BLaER1 treated with 17β-estradiol and CSF1 and Interleukin-3, amounts not matched to agents 10 nM and 100 nM (cell line): ENCODE data around the gene GTSF1L.

Experiments used
- H3K27ac ChIP-seq, 11 experiments: shearing (Covaris generic); formaldehyde crosslinking; 2 replicates each; pipeline ENCODE4 v1.8.1; 2022
- H3K27me3 ChIP-seq, 11 experiments: shearing (Covaris generic); formaldehyde crosslinking; 2 replicates each; pipeline ENCODE4 v1.8.1; 2022
- H3K36me3 ChIP-seq, 11 experiments: shearing (Covaris generic); formaldehyde crosslinking; 2 replicates each; pipeline ENCODE4 v1.8.1; 2022
- H3K4me1 ChIP-seq, 10 experiments: shearing (Covaris generic); formaldehyde crosslinking; 2 replicates each; pipeline ENCODE4 v1.8.1; 2022
- H3K4me2 ChIP-seq, 11 experiments: shearing (Covaris generic); formaldehyde crosslinking; 2 replicates each; pipeline ENCODE4 v1.8.1; 2022
- H3K4me3 ChIP-seq, 10 experiments: shearing (Covaris generic); formaldehyde crosslinking; 2 replicates each; pipeline ENCODE4 v1.8.1; 2022
- H3K9ac ChIP-seq, 11 experiments: shearing (Covaris generic); formaldehyde crosslinking; 2 replicates each; pipeline ENCODE4 v1.8.1; 2022
- H3K9me3 ChIP-seq, 11 experiments: shearing (Covaris generic); formaldehyde crosslinking; replicated peaks in 1 of 11; 2 replicates each; pipeline ENCODE4 v1.8.1; 2022
- H4K20me1 ChIP-seq, 11 experiments: shearing (Covaris generic); formaldehyde crosslinking; 2 replicates each; pipeline ENCODE4 v1.8.1; 2022
- Cebpa-rat ChIP-seq, 11 experiments: shearing (Covaris generic); IDR thresholded peaks; 2 replicates each; pipeline ENCODE4 v1.8.1; 2022

GTSF1L gene

GRCh38 chr20:43751167-43752050, 24.6 kb upstream of the GTSF1L start:
- peak overlapping the region; percentile 80 to 96 (median 87) for H3K4me2 ChIP-seq

DNA sequence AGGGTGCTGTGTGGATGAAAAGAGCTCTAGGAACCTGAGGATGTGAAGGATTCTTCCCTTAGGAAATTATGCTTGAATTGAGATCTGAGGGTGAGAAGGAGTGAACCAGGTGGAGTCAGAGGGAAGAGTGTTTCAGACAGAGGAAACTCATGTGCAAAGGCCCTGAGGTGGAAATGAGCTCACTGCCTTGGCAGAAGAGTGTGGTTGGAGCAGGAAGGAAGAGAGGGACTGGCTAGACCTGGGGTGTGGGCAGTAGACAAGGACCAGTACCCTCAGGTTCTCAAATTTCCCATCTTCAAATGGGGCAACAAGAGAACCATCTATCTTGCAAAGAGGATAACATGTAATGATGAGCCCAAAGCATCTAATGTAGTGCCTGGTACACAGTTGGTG, 24.0 kb upstream of the GTSF1L start:
- Histone ChIP-seq H3K9me3 (peaks cover 0 to 13% (median 4%) of the 10 kb centered on the region in 11 experiments; a peak in 10 of 22 replicates), H3K4me1 (peaks cover 41 to 100% (median 78%) of the 10 kb centered on the region in 10 experiments), H4K20me1 (no peaks in the 10 kb centered on the region), H3K9ac (peak overlapping the region in 8 of 11 experiments; percentile 64 to 78 (median 76); a peak in 13 of 22 replicates), H3K4me2 (peak overlapping the region; percentile 80 to 96 (median 87)), H3K4me3 (no peak overlapping the region), H3K27me3 (peaks cover 0 to 23% (median 0%) of the 10 kb centered on the region in 11 experiments; a peak in 5 of 22 replicates), H3K27ac (peak overlapping the region in 10 of 11 experiments; percentile 19 to 94 (median 88); a peak in 19 of 22 replicates), H3K36me3 (no peaks in the 10 kb centered on the region)
- no peak for TF ChIP-seq Cebpa-rat (IDR thresholded peaks at IDR 0.05)

More at GRCh38 chr20:43751167-43752050, 24.6 kb upstream of the GTSF1L start:
- H3K9me3 ChIP-seq = peaks cover 0 to 13% (median 4%) of the 10 kb centered on the region in 11 experiments; a peak in 10 of 22 replicates
- peak overlapping the region in 10 of 11 experiments; percentile 59 to 94 (median 88); a peak in 21 of 22 replicates for H3K27ac ChIP-seq
- peak in 7 of 11 experiments; percentile 21 to 83 (median 57); a peak in 8 of 22 replicates for TF ChIP-seq Cebpa-rat (IDR thresholded peaks at IDR 0.05)
- H3K4me3 ChIP-seq = peak overlapping the region in 7 of 10 experiments; percentile 4 to 49 (median 18); a peak in 5 of 20 replicates
- no peaks in the 10 kb centered on the region for H3K36me3 ChIP-seq
- H3K4me1 ChIP-seq = peaks cover 35 to 100% (median 71%) of the 10 kb centered on the region in 10 experiments
- H3K27me3 ChIP-seq = peaks cover 0 to 29% (median 0%) of the 10 kb centered on the region in 11 experiments; a peak in 5 of 22 replicates
- H3K9ac ChIP-seq = peak overlapping the region in 9 of 11 experiments; percentile 54 to 78 (median 76); a peak in 18 of 22 replicates
- H4K20me1 ChIP-seq = no peaks in the 10 kb centered on the region

DNA sequence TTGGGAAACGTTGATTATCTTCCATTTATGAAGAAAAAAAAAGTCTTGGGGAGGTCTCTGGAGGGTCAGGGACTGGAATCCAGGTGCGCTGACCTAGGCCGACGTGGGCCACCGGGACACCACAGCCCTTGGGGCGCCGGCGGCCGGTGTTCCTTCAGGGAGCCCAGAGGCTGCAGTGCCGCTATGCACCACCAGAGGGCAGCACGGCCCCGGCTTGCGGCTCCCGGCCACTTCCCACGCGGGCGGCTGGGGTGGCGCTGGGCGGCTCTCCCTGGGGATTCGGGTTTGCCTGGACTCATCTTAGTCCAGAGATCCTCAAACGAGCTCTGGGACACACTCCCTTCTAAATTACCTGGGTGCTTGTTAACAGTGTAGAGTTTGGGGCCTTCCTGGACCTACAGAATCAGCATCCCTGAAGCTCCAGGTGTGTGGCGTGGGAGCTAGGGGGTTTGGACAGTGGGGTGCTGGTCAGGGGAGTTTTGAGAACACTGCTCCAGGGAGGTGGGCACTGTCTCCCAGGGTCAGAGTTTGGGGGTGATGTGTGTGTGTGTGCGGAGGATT, 23.0 kb upstream of the GTSF1L start:
- H3K4me1 ChIP-seq = peaks cover 51 to 100% (median 87%) of the 10 kb centered on the region in 10 experiments
- no peak overlapping the region for H3K4me3 ChIP-seq
- peak overlapping the region in 8 of 11 experiments; percentile 64 to 78 (median 76); a peak in 11 of 22 replicates for H3K9ac ChIP-seq

GRCh38 chr20:43748274-43748673, 21.5 kb upstream of the GTSF1L start:
- H3K27me3 ChIP-seq = peaks cover 0 to 6% (median 0%) of the 10 kb centered on the region in 11 experiments; a peak in 1 of 22 replicates
- peak in 9 of 11 experiments; percentile 54 to 90 (median 79); a peak in 17 of 22 replicates for TF ChIP-seq Cebpa-rat (IDR thresholded peaks at IDR 0.05)
- H3K36me3 ChIP-seq = no peaks in the 10 kb centered on the region
- H3K4me1 ChIP-seq = peaks cover 56 to 96% (median 90%) of the 10 kb centered on the region in 10 experiments
- H3K27ac ChIP-seq = peak overlapping the region in 9 of 11 experiments; percentile 6 to 92 (median 88); a peak in 13 of 22 replicates
- H4K20me1 ChIP-seq = no peaks in the 10 kb centered on the region
- H3K4me3 ChIP-seq = no peak overlapping the region
- H3K9ac ChIP-seq = peak overlapping the region in 8 of 11 experiments; percentile 7 to 64 (median 32); a peak in 8 of 22 replicates
- peak overlapping the region in 9 of 11 experiments; percentile 28 to 96 (median 86); a peak in 17 of 22 replicates for H3K4me2 ChIP-seq
- peaks cover 0 to 10% (median under 1%) of the 10 kb centered on the region in 11 experiments; a peak in 9 of 22 replicates for H3K9me3 ChIP-seq

More for the DNA sequence above, 23.0 kb upstream of the GTSF1L start:
- no peaks in the 10 kb centered on the region for H4K20me1 ChIP-seq
- H3K36me3 ChIP-seq = no peaks in the 10 kb centered on the region
- TF ChIP-seq Cebpa-rat (IDR thresholded peaks at IDR 0.05) = no peak
- peaks cover 0 to 13% (median 4%) of the 10 kb centered on the region in 11 experiments; a peak in 10 of 22 replicates for H3K9me3 ChIP-seq
- H3K27me3 ChIP-seq = peaks cover 0 to 13% (median 0%) of the 10 kb centered on the region in 11 experiments; a peak in 4 of 22 replicates
- peak overlapping the region in 9 of 11 experiments; percentile 81 to 94 (median 89); a peak in 17 of 22 replicates for H3K27ac ChIP-seq
- H3K4me2 ChIP-seq = peak overlapping the region; percentile 31 to 96 (median 87); a peak in 21 of 22 replicates

GRCh38 chr20:43746344-43747137, 19.7 kb upstream of the GTSF1L start:
- no peaks in the 10 kb centered on the region for H3K36me3 ChIP-seq
- peaks cover 0 to 6% (median 0%) of the 10 kb centered on the region in 11 experiments; a peak in 1 of 22 replicates for H3K27me3 ChIP-seq
- peak overlapping the region; percentile 42 to 90 (median 70) for H3K4me2 ChIP-seq
- H3K9ac ChIP-seq = peak overlapping the region in 5 of 11 experiments; percentile 12 to 43 (median 24); a peak in 6 of 22 replicates
- no peaks in the 10 kb centered on the region for H4K20me1 ChIP-seq
- peaks cover 0 to 10% (median 0%) of the 10 kb centered on the region in 11 experiments; a peak in 8 of 22 replicates for H3K9me3 ChIP-seq
- H3K4me3 ChIP-seq = no peak overlapping the region
- H3K4me1 ChIP-seq = peaks cover 38 to 79% (median 73%) of the 10 kb centered on the region in 10 experiments
- H3K27ac ChIP-seq = peak overlapping the region in 9 of 11 experiments; percentile 6 to 92 (median 88); a peak in 18 of 22 replicates
- no peak for TF ChIP-seq Cebpa-rat (IDR thresholded peaks at IDR 0.05)

DNA sequence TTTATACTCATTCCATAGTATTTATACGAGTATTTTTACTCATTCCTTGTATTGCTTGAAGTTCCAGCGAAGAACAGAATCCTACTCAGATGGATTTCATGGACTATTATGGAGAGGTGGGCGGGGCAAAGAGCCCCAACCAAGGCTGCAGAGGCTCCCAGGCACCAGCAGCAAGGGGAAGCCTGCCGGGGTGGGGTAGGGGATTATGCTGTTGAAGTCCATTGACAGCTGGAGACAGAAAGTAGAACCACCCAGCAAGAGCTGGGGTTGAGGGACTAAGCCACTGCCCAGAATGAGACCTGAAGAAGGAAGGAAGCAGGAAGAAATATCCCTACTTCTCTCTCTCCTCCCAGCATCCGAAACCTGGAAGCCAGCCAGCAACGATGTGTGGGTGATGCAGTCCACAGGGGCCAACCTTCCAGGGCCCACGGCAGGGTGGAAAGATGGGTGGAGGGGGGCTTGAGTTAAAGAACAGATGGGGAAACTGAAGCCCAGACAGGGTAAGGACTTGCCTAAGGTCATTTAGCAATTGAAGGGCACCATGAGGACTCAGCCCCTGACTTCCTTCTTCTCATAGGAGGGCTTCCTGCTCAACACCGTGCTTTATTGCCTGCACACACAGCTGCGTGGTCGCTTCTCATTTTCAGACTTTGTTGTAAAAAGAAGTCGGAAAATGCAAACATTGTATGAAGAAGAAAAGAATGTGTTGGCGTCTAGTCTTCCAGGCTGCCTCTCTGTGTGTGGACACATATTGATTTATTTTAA, 18.3 kb upstream of the GTSF1L start:
- peak overlapping the region; percentile 46 to 90 (median 70) for H3K4me2 ChIP-seq
- peaks cover 30 to 65% (median 59%) of the 10 kb centered on the region in 10 experiments for H3K4me1 ChIP-seq
- no peaks in the 10 kb centered on the region for H3K36me3 ChIP-seq
- peak overlapping the region in 6 of 11 experiments; percentile 36 to 63 (median 46); a peak in 7 of 22 replicates for H3K9ac ChIP-seq
- no peak overlapping the region; a peak in 1 of 20 replicates for H3K4me3 ChIP-seq
- 0 out of 22 replicates have a peak, but pooled peaks of 1 of the 11 experiments have one; percentile 14 for TF ChIP-seq Cebpa-rat (IDR thresholded peaks at IDR 0.05)
- H3K27ac ChIP-seq = peak overlapping the region in 9 of 11 experiments; percentile 13 to 92 (median 88); a peak in 16 of 22 replicates
- no peaks in the 10 kb centered on the region for H3K27me3 ChIP-seq
- H4K20me1 ChIP-seq = no peaks in the 10 kb centered on the region
- H3K9me3 ChIP-seq = peaks cover 0 to 10% (median 0%) of the 10 kb centered on the region in 11 experiments; a peak in 8 of 22 replicates

DNA sequence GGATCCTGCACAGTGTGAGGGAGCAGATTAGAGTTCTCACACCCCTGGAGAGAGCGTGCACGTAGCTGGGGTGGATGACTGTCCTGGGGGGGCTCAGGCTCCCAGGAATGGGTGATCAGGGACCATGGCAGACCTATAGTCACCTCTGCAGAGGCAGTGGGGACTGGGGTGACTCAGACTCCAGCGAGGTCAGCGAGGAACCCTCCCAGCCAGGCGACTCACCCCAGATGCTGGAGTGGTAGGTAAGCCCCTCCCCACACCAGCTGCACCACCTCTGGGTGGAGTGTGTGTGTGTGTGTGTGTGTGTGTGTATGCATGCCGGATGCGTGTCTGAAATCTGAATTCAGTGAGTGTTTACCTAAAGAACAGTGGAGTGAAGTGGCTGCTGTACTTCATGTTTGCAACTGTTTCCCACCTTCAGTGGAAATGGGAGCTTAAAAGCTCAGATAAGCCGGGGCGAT, 17.4 kb upstream of the GTSF1L start:
- peaks cover 0 to 10% (median 0%) of the 10 kb centered on the region in 11 experiments; a peak in 8 of 22 replicates for H3K9me3 ChIP-seq
- H4K20me1 ChIP-seq = no peaks in the 10 kb centered on the region
- no peak overlapping the region for H3K4me3 ChIP-seq
- H3K4me2 ChIP-seq = peak overlapping the region in 8 of 11 experiments; percentile 6 to 90 (median 78); a peak in 12 of 22 replicates
- no peaks in the 10 kb centered on the region for H3K36me3 ChIP-seq
- H3K4me1 ChIP-seq = peaks cover 30 to 60% (median 54%) of the 10 kb centered on the region in 10 experiments
- TF ChIP-seq Cebpa-rat (IDR thresholded peaks at IDR 0.05) = no peak
- no peaks in the 10 kb centered on the region for H3K27me3 ChIP-seq
- H3K27ac ChIP-seq = peak overlapping the region in 3 of 11 experiments; percentile 80 to 92 (median 91); a peak in 4 of 22 replicates
- H3K9ac ChIP-seq = no peak overlapping the region
